Progenitor cell of endocrine pancreas (in vitro differentiated cells): ENCODE measurements around the gene CCDC192. TPM values are rescaled to one million over a fixed set of nuclear protein-coding genes. Genes with fewer than 3 reads are reported as not detected.

ENCODE experiments used
- DNase-seq: peaks from one replicate; pipeline ENCODE4 v3.0.0; 2021; ENCODE audit warnings: low spot score; ENCODE audit not compliant: unreplicated experiment
- H3K27ac Mint-ChIP-seq: 2 replicates; pipeline ENCODE4 v1.8.0; 2021; ENCODE audit warnings: mild to moderate bottlenecking, moderate library complexity, mixed read lengths
- H3K27me3 Mint-ChIP-seq: 2 replicates; pipeline ENCODE4 v1.8.0; 2021; ENCODE audit warnings: mixed read lengths
- H3K36me3 Mint-ChIP-seq: 2 replicates; pipeline ENCODE4 v1.8.0; 2022; ENCODE audit warnings: mixed read lengths; ENCODE audit not compliant: insufficient read depth
- H3K4me1 Mint-ChIP-seq: 2 replicates; pipeline ENCODE4 v1.8.0; 2021; ENCODE audit warnings: low read depth, mixed read lengths
- H3K4me3 Mint-ChIP-seq: 2 replicates; pipeline ENCODE4 v1.8.0; 2021; ENCODE audit warnings: low read depth, mild to moderate bottlenecking, moderate library complexity, mixed read lengths
- H3K9me3 Mint-ChIP-seq: 2 replicates; pipeline ENCODE4 v1.8.0; 2021; ENCODE audit warnings: low read depth, mixed read lengths
- total RNA-seq: library from RNA; stranded (reverse); gene quantifications from 2 replicates; pipeline ENCODE4 v1.2.1, GENCODE V29; 2021
- TF ChIP-seq, protein P1 (sequence below): fragments of 200-600 bp; sonication (generic); IDR thresholded peaks from one replicate; pipeline ENCODE4 v1.5.0; 2021; ENCODE audit warnings: antibody characterized with exemption, mild to moderate bottlenecking; ENCODE audit not compliant: unreplicated experiment

The CCDC192 gene
- total RNA-seq, 1 donor from 2014 or later: not detected

DNA sequence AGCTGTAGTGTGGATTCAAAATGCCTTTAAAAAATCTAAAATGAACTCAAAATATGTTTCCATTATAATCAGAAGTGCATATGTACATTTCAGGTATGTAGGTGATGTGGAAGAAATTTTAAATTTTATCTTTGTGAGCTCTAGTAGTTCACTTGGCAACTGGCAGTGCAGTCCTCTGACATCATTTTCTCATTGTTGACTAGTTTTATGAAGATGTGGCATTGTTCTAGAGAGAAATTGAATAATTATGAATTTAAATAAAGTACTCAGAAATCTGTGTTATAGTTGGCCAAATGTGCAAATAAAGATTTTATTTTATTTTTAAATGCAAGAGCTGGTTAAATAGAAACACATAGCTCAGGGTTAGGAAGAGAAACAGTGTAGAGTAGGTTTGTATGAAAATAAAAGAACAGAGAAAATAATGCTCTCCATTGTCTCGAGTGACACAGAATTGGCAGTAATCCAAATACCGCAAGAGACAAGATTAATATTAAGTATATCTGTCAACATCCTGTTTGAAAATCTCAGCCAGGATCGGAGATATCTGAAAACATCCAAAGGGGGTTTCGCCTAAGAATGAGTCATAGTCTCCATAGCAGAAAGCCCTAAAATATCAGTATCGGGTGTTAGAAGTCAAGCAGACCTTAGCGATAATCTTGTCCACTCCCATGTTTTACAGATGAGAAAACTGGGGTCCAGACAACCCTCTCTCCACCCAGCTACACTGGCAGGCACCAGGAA, 189.4 kb downstream of the CCDC192 start:
- Mint-ChIP-seq H3K27me3 (no peaks in the 10 kb centered on the region), H3K36me3 (no peaks in the 10 kb centered on the region), H3K4me3 (no peak overlapping the region), H3K9me3 (peaks cover 6% of the 10 kb centered on the region), H3K27ac (no peak overlapping the region), H3K4me1 (peaks cover 3% of the 10 kb centered on the region)
- no peak for DNase-seq
- TF ChIP-seq, protein P1, sequence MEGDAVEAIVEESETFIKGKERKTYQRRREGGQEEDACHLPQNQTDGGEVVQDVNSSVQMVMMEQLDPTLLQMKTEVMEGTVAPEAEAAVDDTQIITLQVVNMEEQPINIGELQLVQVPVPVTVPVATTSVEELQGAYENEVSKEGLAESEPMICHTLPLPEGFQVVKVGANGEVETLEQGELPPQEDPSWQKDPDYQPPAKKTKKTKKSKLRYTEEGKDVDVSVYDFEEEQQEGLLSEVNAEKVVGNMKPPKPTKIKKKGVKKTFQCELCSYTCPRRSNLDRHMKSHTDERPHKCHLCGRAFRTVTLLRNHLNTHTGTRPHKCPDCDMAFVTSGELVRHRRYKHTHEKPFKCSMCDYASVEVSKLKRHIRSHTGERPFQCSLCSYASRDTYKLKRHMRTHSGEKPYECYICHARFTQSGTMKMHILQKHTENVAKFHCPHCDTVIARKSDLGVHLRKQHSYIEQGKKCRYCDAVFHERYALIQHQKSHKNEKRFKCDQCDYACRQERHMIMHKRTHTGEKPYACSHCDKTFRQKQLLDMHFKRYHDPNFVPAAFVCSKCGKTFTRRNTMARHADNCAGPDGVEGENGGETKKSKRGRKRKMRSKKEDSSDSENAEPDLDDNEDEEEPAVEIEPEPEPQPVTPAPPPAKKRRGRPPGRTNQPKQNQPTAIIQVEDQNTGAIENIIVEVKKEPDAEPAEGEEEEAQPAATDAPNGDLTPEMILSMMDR: no peak

GRCh38 chr5:127893232-127893631, 190.0 kb downstream of the CCDC192 start:
- Mint-ChIP-seq H3K27ac (no peak overlapping the region), H3K4me3 (no peak overlapping the region), H3K9me3 (peaks cover 6% of the 10 kb centered on the region), H3K36me3 (no peaks in the 10 kb centered on the region), H3K4me1 (peaks cover 3% of the 10 kb centered on the region), H3K27me3 (no peaks in the 10 kb centered on the region)
- DNase-seq: no peak
- TF ChIP-seq, protein P1: no peak

DNA sequence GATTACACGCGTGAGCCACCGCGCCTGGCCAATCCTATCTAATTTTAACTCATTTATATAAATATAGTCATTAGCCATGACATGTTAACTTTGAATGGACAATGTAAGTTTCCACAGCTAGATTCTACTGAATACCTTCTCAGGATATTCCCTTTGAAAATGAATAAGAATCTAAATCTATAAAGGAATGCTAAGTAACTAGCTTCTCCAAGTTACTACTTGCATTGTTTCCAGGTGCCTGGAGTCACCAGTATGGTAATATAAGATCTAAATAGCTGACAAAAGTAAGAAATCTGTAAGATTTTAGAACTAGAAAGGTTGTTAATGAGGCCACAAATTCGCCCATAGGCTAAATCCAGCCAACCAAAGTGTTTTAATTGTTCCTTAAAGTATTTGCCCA, 191.3 kb downstream of the CCDC192 start:
- Mint-ChIP-seq H3K27ac (no peak overlapping the region), H3K36me3 (no peaks in the 10 kb centered on the region), H3K4me3 (no peak overlapping the region), H3K9me3 (peaks cover 6% of the 10 kb centered on the region), H3K27me3 (no peaks in the 10 kb centered on the region), H3K4me1 (peaks cover 3% of the 10 kb centered on the region)
- no peak for DNase-seq
- TF ChIP-seq, protein P1: no peak

- H3K9me3 Mint-ChIP-seq: no peaks in the 10 kb centered on the region
- no peak for DNase-seq
- no peaks in the 10 kb centered on the region for H3K36me3 Mint-ChIP-seq
- H3K4me3 Mint-ChIP-seq: no peak overlapping the region
- TF ChIP-seq, protein P1: no peak
- no peaks in the 10 kb centered on the region for H3K27me3 Mint-ChIP-seq
- H3K4me1 Mint-ChIP-seq: no peaks in the 10 kb centered on the region
- H3K27ac Mint-ChIP-seq: no peak overlapping the region
Measured at GRCh38 chr5:127898551-127899213, 195.5 kb downstream of the CCDC192 start.

GRCh38 chr5:127899214-127899610, 196.0 kb downstream of the CCDC192 start:
- H3K4me1 Mint-ChIP-seq: no peaks in the 10 kb centered on the region
- TF ChIP-seq, protein P1: no peak
- no peak overlapping the region for H3K4me3 Mint-ChIP-seq
- DNase-seq: no peak
- H3K27me3 Mint-ChIP-seq: no peaks in the 10 kb centered on the region
- H3K9me3 Mint-ChIP-seq: no peaks in the 10 kb centered on the region
- H3K36me3 Mint-ChIP-seq: no peaks in the 10 kb centered on the region
- H3K27ac Mint-ChIP-seq: no peak overlapping the region
